Endodermal cell (in vitro differentiated cells): ENCODE data around the gene KCTD1. TPM values are rescaled to one million over a fixed set of nuclear protein-coding genes. Genes with fewer than 3 reads are reported as not detected.

Experiments used
- DNase-seq: peaks from one replicate; pipeline ENCODE4 v3.0.0-alpha.2; 2017
- H3K27ac ChIP-seq: 2 replicates; pipeline ENCODE4 v1.5.1; 2013; ENCODE audit warnings: mild to moderate bottlenecking, low read depth, low read length, moderate library complexity
- H3K27me3 ChIP-seq: 2 replicates; pipeline ENCODE4 v1.6.1; 2013; ENCODE audit warnings: mild to moderate bottlenecking, low read length, moderate library complexity; ENCODE audit not compliant: insufficient read depth, control insufficient read depth, poor library complexity, severe bottlenecking
- H3K36me3 ChIP-seq: 2 replicates; pipeline ENCODE4 v1.7.0; 2013; ENCODE audit warnings: mild to moderate bottlenecking, low read length, moderate library complexity; ENCODE audit not compliant: control insufficient read depth, insufficient read depth
- H3K4me1 ChIP-seq: one replicate; pipeline ENCODE4 v1.7.0; 2013; ENCODE audit warnings: low read length; ENCODE audit not compliant: control insufficient read depth, insufficient read depth
- H3K4me3 ChIP-seq: 2 replicates; pipeline ENCODE4 v1.5.1; 2013; ENCODE audit warnings: mild to moderate bottlenecking, low read length, moderate library complexity
- H3K9ac ChIP-seq: 2 replicates; pipeline ENCODE4 v1.6.1; 2013; ENCODE audit warnings: mild to moderate bottlenecking, low read length, moderate library complexity; ENCODE audit not compliant: poor library complexity, severe bottlenecking; ENCODE audit errors: extremely low read depth
- H3K9me3 ChIP-seq: 2 replicates; pipeline ENCODE4 v1.6.1; 2013; ENCODE audit warnings: mild to moderate bottlenecking, low read length, moderate library complexity; ENCODE audit not compliant: control insufficient read depth
- H3K27ac Mint-ChIP-seq: 2 replicates; pipeline ENCODE4 v1.8.0; 2020; ENCODE audit warnings: mixed read lengths
- H3K27me3 Mint-ChIP-seq: 2 replicates; pipeline ENCODE4 v1.8.0; 2021; ENCODE audit warnings: mild to moderate bottlenecking, mixed read lengths; ENCODE audit not compliant: insufficient read depth
- H3K36me3 Mint-ChIP-seq: 2 replicates; pipeline ENCODE4 v1.8.0; 2020; ENCODE audit warnings: low read depth, mixed read lengths
- H3K4me1 Mint-ChIP-seq: 2 replicates; pipeline ENCODE4 v1.8.0; 2020; ENCODE audit warnings: mixed read lengths
- H3K4me3 Mint-ChIP-seq: 2 replicates; pipeline ENCODE4 v1.8.0; 2020; ENCODE audit warnings: mild to moderate bottlenecking, moderate library complexity, mixed read lengths
- H3K9me3 Mint-ChIP-seq: 2 replicates; pipeline ENCODE4 v1.8.0; 2020; ENCODE audit warnings: mild to moderate bottlenecking, mixed read lengths
- WGBS, 2 experiments: methylation state at CpG; one replicate each; pipeline versions ENCODE4 v1.1.5 to v1.1.7; 2013; ENCODE audit warnings: missing lambda C conversion rate in 2 of 2, mixed read lengths in 1 of 2; ENCODE audit not compliant: insufficient coverage in 1 of 2, insufficient read length in 1 of 2; 5-methylcytosine and 5-hydroxymethylcytosine counted together
- total RNA-seq, 2 donors: library from RNA; stranded (reverse); fragmentation: NEBNext Ultra II Directional in 1 of 2; extraction: Animal tissue kit (Norgen Biotek cat#: 25700) in 1 of 2; gene quantifications; 2 replicates in 1 of 2; 3 replicates in 1 of 2; pipeline ENCODE4 v1.2.1, GENCODE V29; 2021
- TF ChIP-seq, protein P1 (sequence below): fragments of 200-600 bp; sonication (generic); conservative IDR thresholded peaks from 2 replicates; pipeline ENCODE4 v1.5.0; 2021; ENCODE audit warnings: antibody characterized with exemption, mild to moderate bottlenecking

KCTD1 gene
- total RNA-seq, 2 donors from 2014 or later: 6.8 to 7.3 TPM

DNA sequence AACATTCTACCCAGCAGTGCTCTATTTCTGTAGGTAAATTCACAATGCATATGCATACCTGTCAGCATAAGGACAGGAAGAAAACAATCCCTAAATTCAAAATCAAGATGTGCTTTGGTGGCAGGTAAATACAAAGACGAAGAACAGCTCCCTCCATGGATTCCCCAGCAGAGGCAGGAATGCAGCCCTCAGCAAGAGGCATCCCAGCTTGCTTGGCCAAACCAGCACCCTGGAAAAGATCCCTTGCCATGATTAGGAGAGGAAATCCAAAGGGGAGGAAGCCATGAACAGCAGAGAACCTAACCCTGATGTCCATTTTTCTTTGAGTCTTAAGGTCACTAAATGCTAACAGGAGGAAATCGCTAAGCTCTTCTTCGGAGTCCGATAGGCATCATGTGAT, 91.2 kb downstream of the KCTD1 start:
- TF ChIP-seq, protein P1, sequence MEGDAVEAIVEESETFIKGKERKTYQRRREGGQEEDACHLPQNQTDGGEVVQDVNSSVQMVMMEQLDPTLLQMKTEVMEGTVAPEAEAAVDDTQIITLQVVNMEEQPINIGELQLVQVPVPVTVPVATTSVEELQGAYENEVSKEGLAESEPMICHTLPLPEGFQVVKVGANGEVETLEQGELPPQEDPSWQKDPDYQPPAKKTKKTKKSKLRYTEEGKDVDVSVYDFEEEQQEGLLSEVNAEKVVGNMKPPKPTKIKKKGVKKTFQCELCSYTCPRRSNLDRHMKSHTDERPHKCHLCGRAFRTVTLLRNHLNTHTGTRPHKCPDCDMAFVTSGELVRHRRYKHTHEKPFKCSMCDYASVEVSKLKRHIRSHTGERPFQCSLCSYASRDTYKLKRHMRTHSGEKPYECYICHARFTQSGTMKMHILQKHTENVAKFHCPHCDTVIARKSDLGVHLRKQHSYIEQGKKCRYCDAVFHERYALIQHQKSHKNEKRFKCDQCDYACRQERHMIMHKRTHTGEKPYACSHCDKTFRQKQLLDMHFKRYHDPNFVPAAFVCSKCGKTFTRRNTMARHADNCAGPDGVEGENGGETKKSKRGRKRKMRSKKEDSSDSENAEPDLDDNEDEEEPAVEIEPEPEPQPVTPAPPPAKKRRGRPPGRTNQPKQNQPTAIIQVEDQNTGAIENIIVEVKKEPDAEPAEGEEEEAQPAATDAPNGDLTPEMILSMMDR: no peak
- no peak for DNase-seq
- no peaks in the 10 kb centered on the region for H3K9me3 ChIP-seq
- WGBS, 2 experiments: 92 to 95% methylated on average over 4 of the region's 4 CpGs
- H3K36me3 Mint-ChIP-seq: peaks cover 6% of the 10 kb centered on the region
- H3K36me3 ChIP-seq: no peaks in the 10 kb centered on the region
- H3K4me3 Mint-ChIP-seq: no peak overlapping the region
- no peak overlapping the region for H3K4me3 ChIP-seq
- peaks cover 9% of the 10 kb centered on the region for H3K4me1 Mint-ChIP-seq
- peaks cover 42% of the 10 kb centered on the region for H3K27me3 Mint-ChIP-seq
- peaks cover 41% of the 10 kb centered on the region for H3K27me3 ChIP-seq
- no peak overlapping the region for H3K9ac ChIP-seq
- peak overlapping the region; percentile 59 for H3K27ac Mint-ChIP-seq
- H3K27ac ChIP-seq: no peak overlapping the region
- no peaks in the 10 kb centered on the region for H3K9me3 Mint-ChIP-seq
- H3K4me1 ChIP-seq: no peaks in the 10 kb centered on the region

DNA sequence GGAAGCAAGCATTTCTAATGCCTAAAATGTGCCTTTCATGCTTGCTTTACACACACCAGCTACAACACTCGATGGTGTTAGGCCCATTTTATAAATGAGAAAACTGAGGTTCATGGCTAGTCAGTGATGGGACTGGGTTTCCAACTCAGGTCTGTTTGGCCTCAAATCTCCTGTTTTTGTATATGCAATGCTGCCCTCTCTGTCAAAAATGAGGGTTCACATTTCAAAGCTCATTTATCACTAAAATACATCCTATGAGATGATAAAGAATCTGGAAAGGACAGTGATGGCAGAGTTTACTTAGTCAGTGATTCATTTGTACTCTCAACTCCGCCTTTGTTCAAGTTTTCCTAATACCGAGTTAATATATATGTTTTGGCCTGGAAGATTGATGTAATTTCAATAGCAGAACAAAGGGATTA, 92.3 kb downstream of the KCTD1 start:
- Histone ChIP-seq H3K9ac (no peak overlapping the region), H3K36me3 (no peaks in the 10 kb centered on the region), H3K27ac (no peak overlapping the region), H3K4me3 (no peak overlapping the region), H3K9me3 (no peaks in the 10 kb centered on the region), H3K27me3 (peaks cover 29% of the 10 kb centered on the region), H3K4me1 (no peaks in the 10 kb centered on the region)
- DNase-seq: no peak
- 93 to 100% methylated on average over 3 of the region's 3 CpGs for WGBS, 2 experiments
- Mint-ChIP-seq H3K9me3 (no peaks in the 10 kb centered on the region), H3K4me3 (no peak overlapping the region), H3K36me3 (peaks cover 6% of the 10 kb centered on the region), H3K27ac (no peak overlapping the region), H3K4me1 (peaks cover 9% of the 10 kb centered on the region), H3K27me3 (peaks cover 31% of the 10 kb centered on the region)
- TF ChIP-seq, protein P1: no peak

DNA sequence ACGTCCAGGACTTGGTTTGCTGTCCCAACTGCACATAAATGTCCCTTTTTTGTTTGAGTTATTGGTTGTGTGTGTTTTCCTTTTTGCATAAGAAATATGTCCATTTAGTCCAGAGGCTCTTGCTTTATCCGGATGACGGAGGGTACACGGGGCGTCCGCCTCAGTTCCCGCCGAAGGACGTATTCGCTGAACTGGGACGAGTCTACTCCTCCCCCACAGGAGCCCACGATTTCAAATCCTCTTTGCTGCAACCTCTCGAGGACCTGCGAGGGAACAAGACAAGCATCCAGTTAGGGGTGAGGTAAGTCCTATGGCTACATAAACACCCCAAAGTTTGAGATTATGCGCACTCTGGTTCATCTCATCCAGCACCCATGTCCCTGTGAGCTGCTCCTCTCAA, 92.7 kb downstream of the KCTD1 start:
- Mint-ChIP-seq H3K4me1 (peaks cover 9% of the 10 kb centered on the region), H3K36me3 (peaks cover 6% of the 10 kb centered on the region)

More for the DNA sequence above, 92.7 kb downstream of the KCTD1 start:
- H3K4me3 Mint-ChIP-seq: no peak overlapping the region
- TF ChIP-seq, protein P1: no peak
- Histone ChIP-seq H3K9me3 (no peaks in the 10 kb centered on the region), H3K4me3 (no peak overlapping the region), H3K27me3 (peaks cover 25% of the 10 kb centered on the region), H3K27ac (no peak overlapping the region), H3K4me1 (no peaks in the 10 kb centered on the region), H3K9ac (no peak overlapping the region), H3K36me3 (no peaks in the 10 kb centered on the region)
- no peak for DNase-seq
- H3K27ac Mint-ChIP-seq: no peak overlapping the region
- peaks cover 27% of the 10 kb centered on the region for H3K27me3 Mint-ChIP-seq
- H3K9me3 Mint-ChIP-seq: no peaks in the 10 kb centered on the region
- WGBS, 2 experiments: 94 to 100% methylated on average over 11 to 15 of the region's 15 CpGs
